CD4-positive, alpha-beta T cell treated with Interleukin-6 for 4 hours (primary cell): ENCODE data around the gene EMC1.
A peak's percentile ranks its signal among the peaks of the same experiment; 100 is the strongest.

Experiments
- DNase-seq: peaks from one replicate; pipeline ENCODE4 v3.0.0-alpha.2; 2020; ENCODE audit warnings: mixed read lengths

EMC1 gene

DNA sequence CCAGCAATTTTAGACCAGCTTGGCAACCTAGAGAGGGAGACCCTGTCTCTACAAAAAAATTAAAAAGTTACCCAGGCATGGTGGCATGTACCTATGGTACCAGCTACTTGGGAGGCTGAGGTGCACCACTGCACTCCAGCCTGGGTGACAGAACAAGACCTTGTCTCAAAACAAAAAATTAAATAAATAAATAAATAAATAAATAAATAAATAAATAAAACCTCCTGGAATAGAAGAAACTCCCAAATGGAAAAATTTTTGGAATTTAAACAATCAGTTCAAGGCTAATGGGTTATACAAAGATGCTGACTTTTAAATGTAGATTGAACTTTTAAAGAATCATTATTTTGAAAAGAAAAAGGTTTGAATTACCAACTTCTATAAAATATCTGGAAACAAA lies 63.5 kb downstream of the EMC1 start:
- no peak for DNase-seq

GRCh38 chr1:19186001-19186400 lies 65.3 kb downstream of the EMC1 start:
- DNase-seq = no peak

DNA sequence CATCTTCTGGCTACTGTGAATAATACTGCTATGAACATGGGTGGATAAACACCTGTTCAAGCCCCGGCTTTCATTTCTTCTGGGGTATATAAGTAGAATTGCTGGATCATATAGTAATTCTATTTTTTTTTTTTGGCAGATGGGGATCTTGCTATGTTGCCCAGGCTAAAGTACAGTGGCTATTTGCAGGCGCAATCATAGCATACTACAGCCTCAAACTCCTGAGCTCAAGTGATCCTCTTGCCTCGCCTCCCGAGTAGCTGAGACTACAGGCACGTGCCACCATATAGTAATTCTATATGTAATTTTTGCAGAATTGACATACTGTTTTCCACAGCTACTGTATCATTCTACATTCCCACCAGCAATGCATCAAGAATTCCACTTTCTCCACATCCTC lies 69.1 kb downstream of the EMC1 start:
- no peak for DNase-seq

- DNase-seq = peak; percentile 7
Observed at GRCh38 chr1:19180265-19180657, 71.1 kb downstream of the EMC1 start.

DNA sequence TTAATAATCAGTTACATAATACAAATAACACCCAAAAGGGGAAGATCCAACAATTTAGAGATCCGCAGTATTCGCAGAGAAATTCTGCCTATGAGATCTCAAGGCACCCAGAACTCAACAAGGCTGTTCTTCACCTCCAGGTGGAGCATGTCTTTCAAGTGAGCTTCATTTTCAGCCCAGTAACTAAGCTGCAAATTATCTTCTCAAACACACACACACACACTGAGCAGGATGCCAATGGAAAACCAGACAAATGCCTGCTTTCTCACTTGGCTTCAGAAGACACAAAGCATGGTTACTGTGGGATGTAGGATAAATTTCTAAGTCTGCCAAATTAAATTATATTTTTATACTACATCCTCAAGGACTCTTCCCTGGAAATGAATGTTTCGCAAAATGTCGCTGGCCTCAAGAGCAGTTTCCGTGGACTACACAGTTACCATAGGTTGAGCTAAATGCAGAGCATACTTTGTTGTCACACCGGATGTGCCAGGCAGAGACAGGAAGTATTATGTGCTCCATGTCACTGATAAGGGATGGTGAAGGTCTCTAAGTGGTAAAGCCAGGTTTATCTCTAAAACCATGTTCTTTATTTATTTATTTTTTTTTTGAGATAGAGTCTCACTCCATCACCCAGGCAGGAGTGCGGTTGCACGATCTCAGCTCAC lies 71.6 kb downstream of the EMC1 start:
- peak; percentile 47 for DNase-seq

- no peak for DNase-seq
Observed at GRCh38 chr1:19178734-19179398, 72.5 kb downstream of the EMC1 start.

DNA sequence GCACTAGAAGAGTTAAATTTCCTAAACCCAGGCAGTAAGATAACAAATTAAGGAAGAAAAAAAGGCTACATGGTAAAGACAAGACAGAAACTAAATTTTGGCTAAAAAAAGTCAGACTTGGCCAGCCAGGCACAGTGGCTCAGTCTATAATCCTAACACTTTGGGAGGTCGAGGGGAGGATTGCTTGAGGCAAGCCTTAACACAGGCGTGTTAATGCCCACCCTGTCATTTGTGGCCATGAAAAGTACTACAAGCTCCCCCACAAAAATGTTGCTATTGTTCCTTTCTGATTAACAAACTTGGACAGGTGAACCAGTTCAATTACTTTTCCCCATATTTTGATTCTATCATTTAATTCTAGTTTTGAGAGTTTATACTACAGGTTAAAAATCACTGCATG lies 73.5 kb downstream of the EMC1 start:
- no peak for DNase-seq

GRCh38 chr1:19169642-19170041 lies 81.7 kb downstream of the EMC1 start:
- no peak for DNase-seq

GRCh38 chr1:19167140-19167539 lies 84.2 kb downstream of the EMC1 start:
- no peak for DNase-seq

DNA sequence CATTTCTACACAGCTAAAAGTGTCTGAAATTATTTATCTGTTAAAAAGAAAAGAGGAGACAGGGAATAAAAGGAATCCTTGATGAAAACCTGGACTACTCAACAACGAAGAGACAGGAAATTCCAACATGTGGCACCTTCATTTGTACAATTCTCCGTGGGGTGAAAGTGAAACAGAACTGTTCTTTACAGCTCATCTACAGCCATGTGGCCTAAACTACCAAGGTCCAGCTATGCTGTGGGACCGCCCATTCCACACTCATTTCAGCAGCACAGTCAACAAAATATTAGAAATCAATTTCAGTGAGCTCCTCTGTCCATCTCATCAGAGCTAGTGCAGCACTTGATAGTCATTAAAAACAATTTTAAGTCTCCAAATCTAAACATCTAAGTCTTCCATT lies 85.3 kb downstream of the EMC1 start:
- DNase-seq = no peak
